VCaP (cell line): ENCODE measurements around the gene SLC30A7.

Experiments
- H3K27ac ChIP-seq: fragments of 450-650 bp; 2 replicates; pipeline ENCODE4 v1.5.1; 2017
- TF ChIP-seq, protein P1 (sequence below): fragments of 450-650 bp; conservative IDR thresholded peaks from 2 replicates; pipeline ENCODE4 v1.5.1; 2017; ENCODE audit warnings: mild to moderate bottlenecking, moderate library complexity

The SLC30A7 gene

DNA sequence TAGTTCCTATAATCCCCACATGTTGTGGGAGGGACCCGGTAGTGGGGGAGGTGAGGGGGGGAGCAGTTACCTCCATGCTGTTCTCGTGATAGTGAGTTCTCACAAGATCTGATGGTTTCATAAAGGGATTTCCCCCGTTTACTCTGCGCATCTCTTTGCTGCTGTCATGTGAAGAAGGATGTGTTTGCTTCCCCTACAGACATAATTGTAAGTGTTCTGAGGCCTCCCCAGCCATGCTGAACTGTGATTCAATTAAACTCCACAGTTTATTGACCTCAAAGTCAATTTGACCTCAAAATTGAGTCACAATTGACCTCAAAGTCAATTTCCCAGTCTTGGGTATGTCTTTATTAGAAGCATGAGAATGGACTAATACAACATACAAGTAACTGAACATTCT is 110.0 kb downstream of the SLC30A7 start:
- TF ChIP-seq, protein P1, sequence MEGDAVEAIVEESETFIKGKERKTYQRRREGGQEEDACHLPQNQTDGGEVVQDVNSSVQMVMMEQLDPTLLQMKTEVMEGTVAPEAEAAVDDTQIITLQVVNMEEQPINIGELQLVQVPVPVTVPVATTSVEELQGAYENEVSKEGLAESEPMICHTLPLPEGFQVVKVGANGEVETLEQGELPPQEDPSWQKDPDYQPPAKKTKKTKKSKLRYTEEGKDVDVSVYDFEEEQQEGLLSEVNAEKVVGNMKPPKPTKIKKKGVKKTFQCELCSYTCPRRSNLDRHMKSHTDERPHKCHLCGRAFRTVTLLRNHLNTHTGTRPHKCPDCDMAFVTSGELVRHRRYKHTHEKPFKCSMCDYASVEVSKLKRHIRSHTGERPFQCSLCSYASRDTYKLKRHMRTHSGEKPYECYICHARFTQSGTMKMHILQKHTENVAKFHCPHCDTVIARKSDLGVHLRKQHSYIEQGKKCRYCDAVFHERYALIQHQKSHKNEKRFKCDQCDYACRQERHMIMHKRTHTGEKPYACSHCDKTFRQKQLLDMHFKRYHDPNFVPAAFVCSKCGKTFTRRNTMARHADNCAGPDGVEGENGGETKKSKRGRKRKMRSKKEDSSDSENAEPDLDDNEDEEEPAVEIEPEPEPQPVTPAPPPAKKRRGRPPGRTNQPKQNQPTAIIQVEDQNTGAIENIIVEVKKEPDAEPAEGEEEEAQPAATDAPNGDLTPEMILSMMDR, result no peak
- H3K27ac ChIP-seq, result no peak overlapping the region

DNA sequence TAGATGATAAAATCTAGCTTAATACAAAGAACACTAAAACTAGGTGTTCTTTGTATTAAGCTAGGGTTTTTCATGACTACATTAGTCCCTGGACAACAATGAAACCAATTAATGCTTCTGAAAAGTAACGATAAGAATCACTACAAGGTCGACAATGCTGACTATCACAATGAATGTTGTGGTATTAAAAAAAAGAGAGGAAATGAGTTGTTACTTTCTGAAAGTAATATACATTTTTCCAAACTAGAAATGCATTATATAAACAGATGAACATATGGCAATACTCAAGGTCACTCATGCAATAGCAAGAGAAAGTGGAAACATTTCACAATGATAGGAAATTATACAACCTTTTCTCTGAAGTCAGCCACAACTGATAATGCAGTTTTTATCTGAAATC is 110.7 kb downstream of the SLC30A7 start:
- TF ChIP-seq, protein P1, result no peak
- H3K27ac ChIP-seq, result no peak overlapping the region

DNA sequence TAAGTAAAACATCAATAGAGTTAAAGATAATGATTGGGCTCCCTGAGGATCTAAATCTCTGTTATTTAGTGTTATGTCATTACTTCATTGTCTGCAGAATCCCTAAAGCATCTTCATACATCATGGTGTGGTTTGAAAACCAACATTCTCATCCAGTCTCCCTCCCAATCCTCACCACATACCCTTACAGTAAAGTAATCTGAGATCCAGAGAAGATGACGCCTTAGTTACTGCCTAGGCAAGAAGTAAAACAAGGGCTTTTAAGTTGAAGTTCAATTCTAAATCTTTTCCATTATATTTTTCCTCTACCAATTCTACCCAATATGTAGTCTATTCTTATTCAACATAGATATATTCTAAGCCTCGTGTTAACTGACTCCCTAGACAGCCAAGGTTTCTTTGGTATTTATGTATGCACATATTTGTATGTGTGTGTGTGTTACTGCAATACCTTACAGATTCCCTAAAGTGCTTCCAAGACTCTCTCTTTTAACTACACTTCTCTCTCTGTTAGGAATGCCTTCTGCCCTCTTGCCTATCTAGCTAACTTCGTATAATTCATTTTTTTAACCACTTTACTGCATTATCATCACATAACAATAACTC is 112.4 kb downstream of the SLC30A7 start:
- TF ChIP-seq, protein P1, result no peak
- H3K27ac ChIP-seq, result no peak overlapping the region

DNA sequence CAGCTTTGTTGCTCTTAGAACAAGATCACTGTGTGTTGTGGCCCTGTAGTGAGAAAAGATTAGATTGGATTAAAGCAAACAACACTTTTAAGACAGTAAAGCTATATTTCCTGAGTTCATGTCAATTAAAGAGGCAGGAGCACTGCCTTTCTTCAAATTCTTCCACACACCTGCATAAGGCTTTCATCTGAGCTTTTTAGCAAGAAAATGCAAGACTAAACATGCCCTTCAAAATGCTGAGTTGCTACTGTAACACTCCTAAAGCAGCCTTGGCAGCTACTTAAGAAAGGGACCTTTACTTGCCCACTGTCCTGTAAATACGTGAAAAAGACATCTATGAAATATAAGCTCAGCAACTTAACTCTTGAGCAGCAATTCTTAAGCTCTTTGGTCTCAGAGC is 117.9 kb downstream of the SLC30A7 start:
- TF ChIP-seq, protein P1, result no peak
- no peak overlapping the region for H3K27ac ChIP-seq

DNA sequence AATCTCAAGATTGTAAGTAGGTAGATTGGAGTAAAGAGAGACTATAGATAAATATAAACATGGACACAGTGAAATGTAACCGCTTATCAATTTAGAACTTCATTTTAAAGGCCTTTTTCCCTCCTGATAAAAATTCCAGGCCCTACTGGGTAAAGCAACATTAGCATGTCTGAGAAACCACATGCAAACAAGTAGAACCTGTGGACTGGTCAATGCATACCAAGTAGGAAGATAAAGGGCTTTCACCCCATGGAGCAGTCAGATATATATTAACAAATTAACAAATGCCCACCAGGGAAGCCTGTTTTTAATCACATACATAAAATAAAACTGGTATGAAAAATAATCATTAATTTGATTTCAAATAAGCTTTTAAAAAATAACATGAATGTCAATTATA is 121.6 kb downstream of the SLC30A7 start:
- H3K27ac ChIP-seq, result no peak overlapping the region

DNA sequence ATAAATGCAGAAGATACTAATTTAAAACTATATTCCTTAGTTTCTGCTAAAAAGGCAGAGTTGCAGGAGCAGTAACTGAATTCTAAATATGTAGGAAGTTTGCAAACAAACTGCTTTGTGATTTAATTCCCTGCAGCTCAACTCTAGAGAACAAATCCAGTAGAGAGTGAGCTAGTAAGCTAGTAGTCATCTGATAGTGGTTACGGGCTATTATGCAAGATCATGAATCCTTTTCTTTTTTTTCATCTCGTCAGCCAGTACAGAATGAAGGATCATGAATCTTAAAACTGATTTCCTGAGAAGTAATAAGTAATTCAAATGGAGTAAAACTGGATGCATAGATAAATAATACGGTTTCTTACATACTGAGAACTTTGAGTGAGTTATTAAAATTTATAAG is 126.4 kb downstream of the SLC30A7 start:
- TF ChIP-seq, protein P1, result no peak
- H3K27ac ChIP-seq, result no peak overlapping the region

More for the DNA sequence above, 121.6 kb downstream of the SLC30A7 start:
- TF ChIP-seq, protein P1, result no peak

DNA sequence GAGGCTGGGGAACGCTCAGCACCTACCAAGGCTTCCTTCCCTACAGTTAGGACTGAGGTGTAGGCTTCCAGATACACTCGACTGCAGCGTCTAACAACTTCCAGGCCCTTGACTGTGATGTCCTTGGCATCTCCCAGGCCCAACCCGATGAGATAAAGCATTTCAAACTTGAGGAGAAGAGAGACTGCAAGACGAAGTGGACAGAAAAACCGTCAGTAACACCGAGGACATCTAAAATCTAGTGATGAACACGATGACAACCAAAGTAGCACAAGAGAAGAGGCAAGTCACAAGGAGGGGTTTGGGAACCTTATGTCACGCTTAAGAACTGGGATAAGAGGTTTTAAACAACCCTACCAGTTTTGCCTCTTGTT is 129.4 kb downstream of the SLC30A7 start:
- TF ChIP-seq, protein P1, result no peak
- peak overlapping the region; percentile 80 for H3K27ac ChIP-seq
